Measurements from ENCODE around the gene NAT14.

GRCh38 chr19:55472463-55472862 is 12.5 kb upstream of the NAT14 start:
- TF ChIP-seq CTCF (conservative IDR thresholded peaks at IDR 0.05) (no peak), ZFX (IDR thresholded peaks at IDR 0.05) (no peak)
